ENCODE measurements around the gene LOXL1.
A peak's percentile ranks its signal among the peaks of the same experiment; 100 is the strongest.

Gene LOXL1

GRCh38 chr15:73997986-73998385, 71.7 kb downstream of the LOXL1 start:
- TF ChIP-seq CTCF (IDR thresholded peaks at IDR 0.05; ENCODE audit: low read depth, low read length) (no peak), MYC (IDR thresholded peaks at IDR 0.05; ENCODE audit: low read depth, low read length) (no peak), POLR2A (IDR thresholded peaks at IDR 0.05; ENCODE audit: extremely low read depth, insufficient read length) (no peak)
- TF ChIP-seq, protein P1, sequence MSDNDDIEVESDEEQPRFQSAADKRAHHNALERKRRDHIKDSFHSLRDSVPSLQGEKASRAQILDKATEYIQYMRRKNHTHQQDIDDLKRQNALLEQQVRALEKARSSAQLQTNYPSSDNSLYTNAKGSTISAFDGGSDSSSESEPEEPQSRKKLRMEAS (IDR thresholded peaks at IDR 0.05; ENCODE audit: low read depth, low read length): no peak
- H3K4me3 ChIP-seq (ENCODE audit: low read depth, low read length): peak overlapping the region; percentile 85
- no peak for DNase-seq (ENCODE audit: low read depth)

Data from NB4 (cell line).